ENCODE measurements around the gene HSD17B3. TPM values are rescaled to one million over a fixed set of nuclear protein-coding genes. Genes with fewer than 3 reads are reported as not detected.

The HSD17B3 gene
- total RNA-seq, 1 donor from 2014 or later: not detected

- Mint-ChIP-seq H3K4me3 (ENCODE audit: unreplicated experiment) (no peak overlapping the region), H3K27ac (ENCODE audit: unreplicated experiment) (no peak overlapping the region), H3K9me3 (ENCODE audit: low read depth) (peaks cover 11% of the 10 kb centered on the region), H3K27me3 (ENCODE audit: low read depth) (peaks cover 14% of the 10 kb centered on the region), H3K36me3 (ENCODE audit: low read depth) (peaks cover 8% of the 10 kb centered on the region), H3K4me1 (ENCODE audit: low read depth) (peaks cover 15% of the 10 kb centered on the region)
- TF ChIP-seq, protein P1, sequence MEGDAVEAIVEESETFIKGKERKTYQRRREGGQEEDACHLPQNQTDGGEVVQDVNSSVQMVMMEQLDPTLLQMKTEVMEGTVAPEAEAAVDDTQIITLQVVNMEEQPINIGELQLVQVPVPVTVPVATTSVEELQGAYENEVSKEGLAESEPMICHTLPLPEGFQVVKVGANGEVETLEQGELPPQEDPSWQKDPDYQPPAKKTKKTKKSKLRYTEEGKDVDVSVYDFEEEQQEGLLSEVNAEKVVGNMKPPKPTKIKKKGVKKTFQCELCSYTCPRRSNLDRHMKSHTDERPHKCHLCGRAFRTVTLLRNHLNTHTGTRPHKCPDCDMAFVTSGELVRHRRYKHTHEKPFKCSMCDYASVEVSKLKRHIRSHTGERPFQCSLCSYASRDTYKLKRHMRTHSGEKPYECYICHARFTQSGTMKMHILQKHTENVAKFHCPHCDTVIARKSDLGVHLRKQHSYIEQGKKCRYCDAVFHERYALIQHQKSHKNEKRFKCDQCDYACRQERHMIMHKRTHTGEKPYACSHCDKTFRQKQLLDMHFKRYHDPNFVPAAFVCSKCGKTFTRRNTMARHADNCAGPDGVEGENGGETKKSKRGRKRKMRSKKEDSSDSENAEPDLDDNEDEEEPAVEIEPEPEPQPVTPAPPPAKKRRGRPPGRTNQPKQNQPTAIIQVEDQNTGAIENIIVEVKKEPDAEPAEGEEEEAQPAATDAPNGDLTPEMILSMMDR (IDR thresholded peaks at IDR 0.05): no peak
- no peak for DNase-seq (ENCODE audit: low spot score)
Measured at GRCh38 chr9:96185518-96186156, 116.3 kb downstream of the HSD17B3 start.

Other genes with a start within 250 kb of the HSD17B3 start
- 10.3 to 14.2 TPM (median 13.0 TPM) in 3 replicates for gene SLC35D2, start 81.5 kb upstream of the HSD17B3 start, total RNA-seq
- gene ZNF367, start 116.2 kb upstream of the HSD17B3 start, total RNA-seq: 1.5 to 7.9 TPM (median 1.7 TPM) in 3 replicates
- gene HABP4, start 148.0 kb upstream of the HSD17B3 start, total RNA-seq: 19.3 to 28.9 TPM (median 26.2 TPM) in 3 replicates

All from chondrocyte (in vitro differentiated cells).